ENCODE measurements around the gene FUS. TPM values are rescaled to one million over a fixed set of nuclear protein-coding genes. Genes with fewer than 3 reads are reported as not detected.

FUS gene
- total and polyA plus RNA-seq, 2 of the 8 experiments (the other 6 are each of a cell fraction or from before 2014, with no cell fraction given) = 484 to 685 TPM

DNA sequence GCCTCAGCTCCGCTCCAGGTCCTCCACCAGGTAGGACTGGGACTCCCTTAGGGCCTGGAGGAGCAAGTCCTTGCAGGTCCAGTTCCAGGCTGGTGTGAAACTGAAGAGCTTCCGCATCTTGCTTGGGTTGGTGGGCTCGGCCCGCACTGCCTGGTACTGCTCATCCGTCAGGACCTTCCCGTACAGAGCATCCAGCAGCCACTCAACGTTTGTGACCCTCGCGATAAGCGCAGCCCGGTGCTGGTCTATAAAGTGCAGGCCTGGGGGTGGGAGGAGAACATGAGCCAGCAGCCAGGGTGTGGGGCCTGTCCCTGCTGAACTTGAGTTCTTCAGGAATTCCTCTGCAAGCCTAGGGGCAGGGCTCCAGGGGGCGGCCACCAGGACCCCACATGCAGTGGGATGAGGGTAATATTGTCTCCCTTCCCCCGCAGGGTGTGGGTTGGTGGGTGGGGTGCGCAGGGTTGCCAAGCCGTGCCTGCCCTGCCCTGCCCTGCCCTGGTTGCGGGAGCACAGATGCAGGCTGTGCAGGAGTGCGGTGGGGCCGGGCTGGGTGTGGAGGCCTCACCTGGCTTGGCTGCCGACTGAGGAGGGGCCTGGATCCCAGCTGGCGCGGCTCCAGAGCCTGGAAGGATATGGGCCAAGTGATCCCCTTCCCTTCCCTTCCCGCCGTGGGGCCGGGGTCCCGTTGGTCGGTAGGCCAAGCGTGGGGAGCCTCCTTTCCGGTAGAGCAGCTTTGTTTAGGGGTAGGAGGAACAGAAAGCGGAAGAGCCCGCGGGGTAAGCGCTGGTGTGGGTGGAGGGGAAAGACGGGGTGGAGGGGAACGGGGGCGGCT is 21.9 kb downstream of the FUS start (continued):
- peak; percentile 55 for TF ChIP-seq BRCA1 (IDR thresholded peaks at IDR 0.05; ENCODE audit: low read depth, low read length)
- peak; percentile 54 to 68 for TF ChIP-seq POLR2A (IDR thresholded peaks at IDR 0.05; ENCODE audit: control extremely low read depth in 1 of 2, low read depth in 2 of 2, low read length in 2 of 2)
- TF ChIP-seq RAD21 (IDR thresholded peaks at IDR 0.05 in 1 of 2, conservative IDR thresholded peaks at IDR 0.05 in 1 of 2; ENCODE audit: low read depth in 2 of 2, low read length in 2 of 2) = no peak; a peak in 2 of 4 replicates
